Sigmoid colon (tissue), 4 donors: ENCODE results near the gene CABYR.

Experiments used
- POLR2AphosphoS5 ChIP-seq, 4 donors: sonication (generic); formaldehyde crosslinking; IDR thresholded peaks; one replicate each; pipeline ENCODE4 v1.6.1; 2017; ENCODE audit warnings: antibody characterized with exemption in 4 of 4
- TF ChIP-seq, protein P1 (sequence below), 4 experiments: fragments of 450-650 bp in 3 of 4; fragments of 200-600 bp in 1 of 4; IDR thresholded peaks; one replicate each; pipeline ENCODE4 v1.5.1; 2016 to 2019; ENCODE audit warnings: antibody characterized with exemption in 4 of 4, mild to moderate bottlenecking in 3 of 4, moderate library complexity in 2 of 4

DNA sequence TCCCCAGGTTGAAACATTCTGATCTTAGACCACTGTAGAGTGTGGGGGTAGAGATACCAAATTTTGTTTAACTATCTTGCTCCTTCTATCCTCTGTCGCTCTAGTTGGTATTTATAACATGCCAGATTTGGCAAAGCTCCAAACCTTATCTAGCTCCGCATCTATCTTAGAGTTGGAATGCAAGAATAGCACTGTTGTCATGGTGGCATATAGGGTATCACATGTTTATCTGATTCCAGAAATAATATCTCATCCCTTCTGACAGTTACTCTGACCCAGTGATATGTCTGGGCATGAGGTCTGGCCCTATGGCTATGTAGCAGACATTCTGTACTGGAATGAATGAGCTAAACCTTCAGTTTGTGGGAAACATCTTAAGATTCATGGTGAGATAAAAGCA is 51.7 kb downstream of the CABYR start:
- no peak for TF ChIP-seq POLR2AphosphoS5 (IDR thresholded peaks at IDR 0.05)
- TF ChIP-seq, protein P1, sequence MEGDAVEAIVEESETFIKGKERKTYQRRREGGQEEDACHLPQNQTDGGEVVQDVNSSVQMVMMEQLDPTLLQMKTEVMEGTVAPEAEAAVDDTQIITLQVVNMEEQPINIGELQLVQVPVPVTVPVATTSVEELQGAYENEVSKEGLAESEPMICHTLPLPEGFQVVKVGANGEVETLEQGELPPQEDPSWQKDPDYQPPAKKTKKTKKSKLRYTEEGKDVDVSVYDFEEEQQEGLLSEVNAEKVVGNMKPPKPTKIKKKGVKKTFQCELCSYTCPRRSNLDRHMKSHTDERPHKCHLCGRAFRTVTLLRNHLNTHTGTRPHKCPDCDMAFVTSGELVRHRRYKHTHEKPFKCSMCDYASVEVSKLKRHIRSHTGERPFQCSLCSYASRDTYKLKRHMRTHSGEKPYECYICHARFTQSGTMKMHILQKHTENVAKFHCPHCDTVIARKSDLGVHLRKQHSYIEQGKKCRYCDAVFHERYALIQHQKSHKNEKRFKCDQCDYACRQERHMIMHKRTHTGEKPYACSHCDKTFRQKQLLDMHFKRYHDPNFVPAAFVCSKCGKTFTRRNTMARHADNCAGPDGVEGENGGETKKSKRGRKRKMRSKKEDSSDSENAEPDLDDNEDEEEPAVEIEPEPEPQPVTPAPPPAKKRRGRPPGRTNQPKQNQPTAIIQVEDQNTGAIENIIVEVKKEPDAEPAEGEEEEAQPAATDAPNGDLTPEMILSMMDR (IDR thresholded peaks at IDR 0.05): no peak
